ENCODE measurements around the gene DIDO1. TPM values are rescaled to one million over a fixed set of nuclear protein-coding genes. Genes with fewer than 3 reads are reported as not detected.
A peak's percentile ranks its signal among the peaks of the same experiment; 100 is the strongest.

The DIDO1 gene
- total and polyA plus RNA-seq, 2 of the 13 experiments (the other 11 are each of a cell fraction or from before 2014, with no cell fraction given) = 75.0 to 75.1 TPM

DNA sequence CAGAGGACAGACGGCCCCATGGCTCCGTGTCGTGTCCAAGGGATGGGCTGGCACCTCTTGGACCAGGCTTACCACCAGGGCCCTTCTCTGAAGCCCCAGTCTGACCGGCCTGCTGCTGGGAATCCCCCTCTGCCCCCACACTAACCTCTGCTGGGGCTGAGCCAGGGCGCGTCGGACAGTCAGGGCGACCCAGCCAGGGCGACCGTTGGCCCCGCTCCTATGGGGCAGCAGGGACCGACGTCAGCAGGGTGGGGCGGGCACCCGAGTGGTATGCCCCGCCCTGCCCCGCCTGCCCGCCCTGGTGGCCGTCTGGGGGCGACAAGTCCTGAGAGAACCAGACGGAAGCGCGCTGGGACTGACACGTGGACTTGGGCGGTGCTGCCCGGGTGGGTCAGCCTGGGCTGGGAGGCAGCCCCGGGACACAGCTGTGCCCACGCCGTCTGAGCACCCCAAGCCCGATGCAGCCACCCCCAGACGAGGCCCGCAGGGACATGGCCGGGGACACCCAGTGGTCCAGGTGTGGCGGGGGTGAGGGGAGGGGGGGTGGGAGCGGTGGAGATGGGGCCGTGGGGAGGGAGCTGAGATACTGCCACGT, 26.2 kb upstream of the DIDO1 start, which contains the start of gene SLC17A9 (continued):
- TF ChIP-seq MED1 (CRISPR knock-in tag; IDR thresholded peaks at IDR 0.05) (peak; percentile 93), SIN3A (IDR thresholded peaks at IDR 0.05; ENCODE audit: borderline replicate concordance, low read depth, low read length) (peak; percentile 94; the same call in 1 of the 2 replicates), RFX3 (CRISPR knock-in tag; IDR thresholded peaks at IDR 0.05) (0 out of 2 replicates have a peak, but pooled peaks have one; percentile 16), HIVEP1 (CRISPR knock-in tag; IDR thresholded peaks at IDR 0.05) (peak; percentile 97), MAF1 (CRISPR knock-in tag; IDR thresholded peaks at IDR 0.05; ENCODE audit: borderline replicate concordance) (no peak; the same call in 1 of the 2 replicates), ZNF205 (CRISPR knock-in tag; IDR thresholded peaks at IDR 0.05) (peak; percentile 62; the same call in 1 of the 2 replicates), MXI1 (IDR thresholded peaks at IDR 0.05; ENCODE audit: borderline replicate concordance, low read depth, low read length) (peak; percentile 100), RARA (CRISPR knock-in tag; IDR thresholded peaks at IDR 0.05) (peak; percentile 75), ZNF12 (CRISPR knock-in tag; IDR thresholded peaks at IDR 0.05) (peak; percentile 76; the same call in 1 of the 2 replicates), ZNF577 (CRISPR knock-in tag; IDR thresholded peaks at IDR 0.05; ENCODE audit: borderline replicate concordance, low read depth) (0 out of 2 replicates have a peak, but pooled peaks have one; percentile 79), ZNF773 (CRISPR knock-in tag; IDR thresholded peaks at IDR 0.05; ENCODE audit: borderline replicate concordance) (peak; percentile 86; the same call in 1 of the 2 replicates), EEA1 (CRISPR knock-in tag; IDR thresholded peaks at IDR 0.05; ENCODE audit: borderline replicate concordance) (peak; percentile 97)
- TF ChIP-seq, protein P1, sequence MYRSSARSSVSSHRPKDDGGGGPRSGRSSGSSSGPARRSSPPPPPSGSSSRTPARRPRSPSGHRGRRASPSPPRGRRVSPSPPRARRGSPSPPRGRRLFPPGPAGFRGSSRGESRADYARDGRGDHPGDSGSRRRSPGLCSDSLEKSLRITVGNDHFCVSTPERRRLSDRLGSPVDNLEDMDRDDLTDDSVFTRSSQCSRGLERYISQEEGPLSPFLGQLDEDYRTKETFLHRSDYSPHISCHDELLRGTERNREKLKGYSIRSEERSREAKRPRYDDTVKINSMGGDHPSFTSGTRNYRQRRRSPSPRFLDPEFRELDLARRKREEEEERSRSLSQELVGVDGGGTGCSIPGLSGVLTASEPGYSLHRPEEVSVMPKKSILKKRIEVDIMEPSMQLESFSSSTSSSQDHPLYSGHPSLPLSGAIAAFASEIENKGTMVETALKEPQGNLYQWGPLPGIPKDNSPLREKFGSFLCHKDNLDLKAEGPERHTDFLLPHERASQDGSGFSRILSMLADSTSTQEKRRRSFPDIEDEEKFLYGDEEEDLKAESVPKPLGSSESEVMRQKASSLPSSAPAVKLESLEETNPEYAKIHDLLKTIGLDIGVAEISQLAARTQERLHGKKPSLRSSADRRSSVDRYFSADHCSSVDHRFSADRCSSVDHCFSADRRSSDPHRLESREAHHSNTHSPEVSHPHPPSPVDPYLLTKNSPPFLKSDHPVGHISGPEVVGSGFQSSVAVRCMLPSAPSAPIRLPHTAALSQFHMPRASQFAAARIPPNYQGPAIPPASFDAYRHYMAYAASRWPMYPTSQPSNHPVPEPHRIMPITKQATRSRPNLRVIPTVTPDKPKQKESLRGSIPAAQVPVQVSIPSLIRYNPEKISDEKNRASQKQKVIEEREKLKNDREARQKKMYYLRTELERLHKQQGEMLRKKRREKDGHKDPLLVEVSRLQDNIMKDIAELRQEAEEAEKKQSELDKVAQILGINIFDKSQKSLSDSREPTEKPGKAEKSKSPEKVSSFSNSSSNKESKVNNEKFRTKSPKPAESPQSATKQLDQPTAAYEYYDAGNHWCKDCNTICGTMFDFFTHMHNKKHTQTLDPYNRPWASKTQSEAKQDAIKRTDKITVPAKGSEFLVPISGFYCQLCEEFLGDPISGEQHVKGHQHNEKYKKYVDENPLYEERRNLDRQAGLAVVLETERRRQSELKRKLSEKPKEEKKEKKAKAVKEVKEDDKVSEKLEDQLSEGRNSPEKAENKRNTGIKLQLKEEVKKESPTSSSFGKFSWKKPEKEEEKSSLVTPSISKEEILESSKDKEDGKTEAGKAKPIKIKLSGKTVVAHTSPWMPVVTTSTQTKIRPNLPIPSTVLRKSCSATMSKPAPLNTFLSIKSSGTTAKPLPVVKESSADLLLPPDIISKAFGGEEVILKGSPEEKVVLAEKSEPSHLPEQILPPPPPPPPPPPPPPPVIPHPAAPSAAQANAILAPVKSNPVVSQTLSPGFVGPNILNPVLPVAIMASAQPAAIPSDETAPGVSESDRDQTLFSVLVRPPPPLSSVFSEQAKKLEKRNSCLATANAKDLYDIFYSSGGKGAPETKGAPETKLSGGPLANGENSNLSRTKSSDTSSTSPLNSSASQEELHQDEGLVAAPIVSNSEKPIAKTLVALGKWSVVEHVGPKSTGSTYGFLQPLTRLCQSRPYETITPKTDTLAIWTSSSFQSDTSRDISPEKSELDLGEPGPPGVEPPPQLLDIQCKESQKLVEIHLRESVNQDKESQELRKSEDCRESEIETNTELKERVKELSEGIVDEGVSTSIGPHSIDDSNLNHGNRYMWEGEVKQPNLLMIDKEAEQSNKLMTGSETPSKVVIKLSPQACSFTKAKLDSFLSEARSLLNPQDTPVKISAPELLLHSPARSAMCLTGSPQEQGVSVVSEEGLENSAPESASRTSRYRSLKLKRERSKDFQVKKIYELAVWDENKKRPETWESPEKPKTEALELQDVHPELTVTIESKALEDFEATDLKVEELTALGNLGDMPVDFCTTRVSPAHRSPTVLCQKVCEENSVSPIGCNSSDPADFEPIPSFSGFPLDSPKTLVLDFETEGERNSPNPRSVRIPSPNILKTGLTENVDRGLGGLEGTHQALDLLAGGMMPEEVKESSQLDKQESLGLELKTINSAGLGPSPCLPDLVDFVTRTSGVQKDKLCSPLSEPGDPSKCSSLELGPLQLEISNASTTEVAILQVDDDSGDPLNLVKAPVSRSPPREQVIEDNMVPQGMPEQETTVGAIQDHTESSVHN (CRISPR knock-in tag; IDR thresholded peaks at IDR 0.05) = no peak
- TF ChIP-seq, protein P2, sequence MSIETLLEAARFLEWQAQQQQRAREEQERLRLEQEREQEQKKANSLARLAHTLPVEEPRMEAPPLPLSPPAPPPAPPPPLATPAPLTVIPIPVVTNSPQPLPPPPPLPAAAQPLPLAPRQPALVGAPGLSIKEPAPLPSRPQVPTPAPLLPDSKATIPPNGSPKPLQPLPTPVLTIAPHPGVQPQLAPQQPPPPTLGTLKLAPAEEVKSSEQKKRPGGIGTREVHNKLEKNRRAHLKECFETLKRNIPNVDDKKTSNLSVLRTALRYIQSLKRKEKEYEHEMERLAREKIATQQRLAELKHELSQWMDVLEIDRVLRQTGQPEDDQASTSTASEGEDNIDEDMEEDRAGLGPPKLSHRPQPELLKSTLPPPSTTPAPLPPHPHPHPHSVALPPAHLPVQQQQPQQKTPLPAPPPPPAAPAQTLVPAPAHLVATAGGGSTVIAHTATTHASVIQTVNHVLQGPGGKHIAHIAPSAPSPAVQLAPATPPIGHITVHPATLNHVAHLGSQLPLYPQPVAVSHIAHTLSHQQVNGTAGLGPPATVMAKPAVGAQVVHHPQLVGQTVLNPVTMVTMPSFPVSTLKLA (IDR thresholded peaks at IDR 0.05) = peak; percentile 76
- TF ChIP-seq, protein P3, sequence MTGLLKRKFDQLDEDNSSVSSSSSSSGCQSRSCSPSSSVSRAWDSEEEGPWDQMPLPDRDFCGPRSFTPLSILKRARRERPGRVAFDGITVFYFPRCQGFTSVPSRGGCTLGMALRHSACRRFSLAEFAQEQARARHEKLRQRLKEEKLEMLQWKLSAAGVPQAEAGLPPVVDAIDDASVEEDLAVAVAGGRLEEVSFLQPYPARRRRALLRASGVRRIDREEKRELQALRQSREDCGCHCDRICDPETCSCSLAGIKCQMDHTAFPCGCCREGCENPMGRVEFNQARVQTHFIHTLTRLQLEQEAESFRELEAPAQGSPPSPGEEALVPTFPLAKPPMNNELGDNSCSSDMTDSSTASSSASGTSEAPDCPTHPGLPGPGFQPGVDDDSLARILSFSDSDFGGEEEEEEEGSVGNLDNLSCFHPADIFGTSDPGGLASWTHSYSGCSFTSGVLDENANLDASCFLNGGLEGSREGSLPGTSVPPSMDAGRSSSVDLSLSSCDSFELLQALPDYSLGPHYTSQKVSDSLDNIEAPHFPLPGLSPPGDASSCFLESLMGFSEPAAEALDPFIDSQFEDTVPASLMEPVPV (CRISPR knock-in tag; IDR thresholded peaks at IDR 0.05) = peak; percentile 88; the same call in 1 of the 2 replicates
- TF ChIP-seq, protein P4, sequence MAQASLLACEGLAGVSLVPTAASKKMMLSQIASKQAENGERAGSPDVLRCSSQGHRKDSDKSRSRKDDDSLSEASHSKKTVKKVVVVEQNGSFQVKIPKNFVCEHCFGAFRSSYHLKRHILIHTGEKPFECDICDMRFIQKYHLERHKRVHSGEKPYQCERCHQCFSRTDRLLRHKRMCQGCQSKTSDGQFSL (CRISPR knock-in tag; IDR thresholded peaks at IDR 0.05) = peak; percentile 83
- TF ChIP-seq, protein P5, sequence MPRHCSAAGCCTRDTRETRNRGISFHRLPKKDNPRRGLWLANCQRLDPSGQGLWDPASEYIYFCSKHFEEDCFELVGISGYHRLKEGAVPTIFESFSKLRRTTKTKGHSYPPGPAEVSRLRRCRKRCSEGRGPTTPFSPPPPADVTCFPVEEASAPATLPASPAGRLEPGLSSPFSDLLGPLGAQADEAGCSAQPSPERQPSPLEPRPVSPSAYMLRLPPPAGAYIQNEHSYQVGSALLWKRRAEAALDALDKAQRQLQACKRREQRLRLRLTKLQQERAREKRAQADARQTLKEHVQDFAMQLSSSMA (CRISPR knock-in tag; IDR thresholded peaks at IDR 0.05) = peak; percentile 92; the same call in 1 of the 2 replicates

Measured in HepG2 (cell line).